Lung (tissue), 12 donors: ENCODE measurements around the gene DOCK2. TPM values are rescaled to one million over a fixed set of nuclear protein-coding genes. Genes with fewer than 3 reads are reported as not detected.

Experiments used
- ATAC-seq: fragments of 200-7000 bp; cut with Tn5 transposase; one replicate; pipeline ENCODE4 v1.9.1; 2020; ENCODE audit warnings: moderate number of reproducible peaks; ENCODE audit not compliant: insufficient read depth, low FRiP score
- DNase-seq, 3 donors: peaks; one replicate each; pipeline ENCODE4 v3.0.0-alpha.2; 2013 to 2017
- H3K27ac ChIP-seq, 2 donors: one replicate each; pipeline ENCODE4 v1.5.1; 2013; ENCODE audit warnings: mild to moderate bottlenecking in 2 of 2, moderate library complexity in 2 of 2, control low read depth in 1 of 2, inconsistent platforms in 1 of 2, low read depth in 1 of 2, low read length in 1 of 2
- H3K27me3 ChIP-seq, 3 donors: one replicate each; pipeline ENCODE4 v1.5.1; 2013; ENCODE audit warnings: low read length in 2 of 3; ENCODE audit not compliant: control insufficient read depth in 3 of 3, insufficient read depth in 3 of 3
- H3K36me3 ChIP-seq, 4 donors: one replicate each; pipeline ENCODE4 v1.5.1; 2013; ENCODE audit warnings: low read length in 4 of 4, mild to moderate bottlenecking in 1 of 4, moderate library complexity in 1 of 4; ENCODE audit not compliant: control insufficient read depth in 4 of 4, insufficient read depth in 4 of 4
- H3K4me1 ChIP-seq, 5 donors: one replicate each; pipeline ENCODE4 v1.5.1; 2013; ENCODE audit warnings: low read length in 5 of 5, mild to moderate bottlenecking in 2 of 5, moderate library complexity in 1 of 5; ENCODE audit not compliant: control insufficient read depth in 5 of 5, insufficient read depth in 5 of 5
- H3K4me3 ChIP-seq: one replicate; pipeline ENCODE4 v1.5.1; 2013; ENCODE audit warnings: mild to moderate bottlenecking, control low read depth, moderate library complexity
- H3K9ac ChIP-seq, 2 donors: one replicate each; pipeline ENCODE4 v1.5.1; 2013; ENCODE audit warnings: low read length in 2 of 2, control low read depth in 1 of 2; ENCODE audit not compliant: insufficient read depth in 1 of 2
- H3K9me3 ChIP-seq, 4 donors: one replicate each; pipeline ENCODE4 v1.5.1; 2013; ENCODE audit warnings: low read length in 3 of 4, mild to moderate bottlenecking in 1 of 4, moderate library complexity in 1 of 4; ENCODE audit not compliant: control insufficient read depth in 4 of 4, insufficient read depth in 3 of 4
- WGBS, 2 donors: extraction: QIAGEN DNeasy Blood & Tissue Kit; methylation state at CpG; one replicate each; pipeline ENCODE4 v1.1.7; 2013; 5-methylcytosine and 5-hydroxymethylcytosine counted together
- polyA plus RNA-seq, 2 donors: library from polyadenylated mRNA; stranded (reverse); fragments of 200-250 nt; gene quantifications; one replicate each; pipeline ENCODE4 v1.2.1, GENCODE V29; 2013
- total RNA-seq, 2 donors: library from RNA; depleted of rRNA in 1 of 2; stranded (reverse); fragments of >200 nt in 1 of 2; gene quantifications; one replicate each; pipeline ENCODE4 v1.2.1, GENCODE V29; 2014 to 2021
- TF ChIP-seq, protein P1 (sequence below): IDR thresholded peaks from 2 replicates; pipeline ENCODE4 v1.5.1; 2012; ENCODE audit warnings: mild to moderate bottlenecking; ENCODE audit errors: control extremely low read depth, extremely low read depth
- donor health status: control.
- donor health status: control.
- donor health status: Bipolar disorder and iron deficiency.
- donor health status: healthy.
- donor health status: DM: yes; HTN: yes; CAD: no.

The DOCK2 gene
- total and polyA plus RNA-seq, 4 donors, result 9.6 to 66.6 (median 43.4) TPM

- Histone ChIP-seq H3K36me3 (peaks cover 0 to 3% (median 0%) of the 10 kb centered on the region in 4 donors), H3K4me3 (no peak overlapping the region), H3K27me3 (no peaks in the 10 kb centered on the region), H3K4me1 (peaks cover 0 to 8% (median 0%) of the 10 kb centered on the region in 5 donors), H3K9me3 (no peaks in the 10 kb centered on the region), H3K27ac (no peak overlapping the region), H3K9ac (no peak overlapping the region)
- DNase-seq (no peak), ATAC-seq (no peak)
- TF ChIP-seq, protein P1, sequence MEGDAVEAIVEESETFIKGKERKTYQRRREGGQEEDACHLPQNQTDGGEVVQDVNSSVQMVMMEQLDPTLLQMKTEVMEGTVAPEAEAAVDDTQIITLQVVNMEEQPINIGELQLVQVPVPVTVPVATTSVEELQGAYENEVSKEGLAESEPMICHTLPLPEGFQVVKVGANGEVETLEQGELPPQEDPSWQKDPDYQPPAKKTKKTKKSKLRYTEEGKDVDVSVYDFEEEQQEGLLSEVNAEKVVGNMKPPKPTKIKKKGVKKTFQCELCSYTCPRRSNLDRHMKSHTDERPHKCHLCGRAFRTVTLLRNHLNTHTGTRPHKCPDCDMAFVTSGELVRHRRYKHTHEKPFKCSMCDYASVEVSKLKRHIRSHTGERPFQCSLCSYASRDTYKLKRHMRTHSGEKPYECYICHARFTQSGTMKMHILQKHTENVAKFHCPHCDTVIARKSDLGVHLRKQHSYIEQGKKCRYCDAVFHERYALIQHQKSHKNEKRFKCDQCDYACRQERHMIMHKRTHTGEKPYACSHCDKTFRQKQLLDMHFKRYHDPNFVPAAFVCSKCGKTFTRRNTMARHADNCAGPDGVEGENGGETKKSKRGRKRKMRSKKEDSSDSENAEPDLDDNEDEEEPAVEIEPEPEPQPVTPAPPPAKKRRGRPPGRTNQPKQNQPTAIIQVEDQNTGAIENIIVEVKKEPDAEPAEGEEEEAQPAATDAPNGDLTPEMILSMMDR, result no peak
- WGBS, 2 donors, result 63 to 66% methylated on average over 3 of the region's 3 CpGs
Measured at GRCh38 chr5:169860585-169860984, 223.5 kb downstream of the DOCK2 start.

GRCh38 chr5:169861433-169861832 is 224.4 kb downstream of the DOCK2 start:
- TF ChIP-seq, protein P1, result no peak
- H3K9ac ChIP-seq, result no peak overlapping the region
- DNase-seq, result no peak
- H3K9me3 ChIP-seq, result no peaks in the 10 kb centered on the region
- 71 to 86% methylated on average over 2 of the region's 2 CpGs for WGBS, 2 donors
- peaks cover 0 to 8% (median 0%) of the 10 kb centered on the region in 5 donors for H3K4me1 ChIP-seq
- H3K27ac ChIP-seq, result no peak overlapping the region
- H3K27me3 ChIP-seq, result no peaks in the 10 kb centered on the region
- H3K36me3 ChIP-seq, result peaks cover 0 to 3% (median 0%) of the 10 kb centered on the region in 4 donors
- no peak overlapping the region for H3K4me3 ChIP-seq
- no peak for ATAC-seq

GRCh38 chr5:169861934-169862333 is 224.9 kb downstream of the DOCK2 start:
- TF ChIP-seq, protein P1, result no peak
- no peak for ATAC-seq

DNA sequence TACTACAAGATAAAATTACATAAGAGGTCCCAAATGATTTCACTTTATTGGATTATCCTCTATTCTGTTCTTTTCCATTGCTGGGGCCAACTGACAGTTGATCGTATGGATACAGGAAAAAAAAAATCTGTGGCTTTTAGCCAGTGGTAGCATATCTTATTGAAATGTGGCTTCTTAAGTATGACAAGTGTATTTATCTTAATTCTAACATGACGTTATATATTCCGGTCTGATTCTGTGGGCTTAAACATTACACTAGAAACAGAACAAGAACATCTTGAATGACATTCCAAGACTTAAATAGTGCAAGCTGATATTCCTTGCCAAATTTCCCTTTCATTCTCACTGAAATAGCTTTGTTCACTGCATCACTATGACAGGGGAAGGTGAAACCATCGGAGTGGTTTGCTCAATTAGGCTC is 225.3 kb downstream of the DOCK2 start:
- Histone ChIP-seq H3K9me3 (no peaks in the 10 kb centered on the region), H3K27me3 (no peaks in the 10 kb centered on the region), H3K9ac (no peak overlapping the region), H3K36me3 (peaks cover 0 to 3% (median 0%) of the 10 kb centered on the region in 4 donors), H3K4me1 (peaks cover 0 to 8% (median 0%) of the 10 kb centered on the region in 5 donors), H3K27ac (no peak overlapping the region), H3K4me3 (no peak overlapping the region)
- TF ChIP-seq, protein P1, result no peak
- no peak for ATAC-seq
- WGBS, 2 donors, result 71 to 82% methylated on average over 4 of the region's 4 CpGs
- no peak for DNase-seq

More at GRCh38 chr5:169861934-169862333, 224.9 kb downstream of the DOCK2 start:
- 89 to 93% methylated on average over 2 of the region's 2 CpGs for WGBS, 2 donors
- Histone ChIP-seq H3K4me3 (no peak overlapping the region), H3K4me1 (peaks cover 0 to 8% (median 0%) of the 10 kb centered on the region in 5 donors), H3K27ac (no peak overlapping the region), H3K9me3 (no peaks in the 10 kb centered on the region), H3K27me3 (no peaks in the 10 kb centered on the region), H3K36me3 (peaks cover 0 to 3% (median 0%) of the 10 kb centered on the region in 4 donors), H3K9ac (no peak overlapping the region)
- DNase-seq, result no peak
